Mesodermal cell (in vitro differentiated cells): Measurements from ENCODE around the gene PRR33.
A peak's percentile ranks its signal among the peaks of the same experiment; 100 is the strongest.
"Not testable (repeated sequence)": the region's sequence is repeated elsewhere in the genome, so short reads cannot be mapped to it uniquely, and the experiment has no call there.

Experiments used
- H3K27ac ChIP-seq: 2 replicates; pipeline ENCODE4 v1.7.0; 2013; ENCODE audit warnings: mild to moderate bottlenecking, low read depth, low read length, moderate library complexity; ENCODE audit not compliant: severe bottlenecking
- H3K36me3 ChIP-seq: 2 replicates; pipeline ENCODE4 v1.7.1; 2013; ENCODE audit warnings: mild to moderate bottlenecking, low read length, moderate library complexity; ENCODE audit not compliant: control insufficient read depth, insufficient read depth
- H3K4me1 ChIP-seq: one replicate; pipeline ENCODE4 v1.7.1; 2013; ENCODE audit warnings: mild to moderate bottlenecking, low read length; ENCODE audit not compliant: insufficient read depth, control insufficient read depth, poor library complexity, severe bottlenecking
- H3K4me3 ChIP-seq: 2 replicates; pipeline ENCODE4 v1.7.0; 2013; ENCODE audit warnings: low read length, control low read depth, mild to moderate bottlenecking; ENCODE audit not compliant: insufficient read depth, poor library complexity, severe bottlenecking; ENCODE audit errors: extremely low read depth
- H3K9me3 ChIP-seq: 2 replicates; pipeline ENCODE4 v1.7.1; 2013; ENCODE audit warnings: mild to moderate bottlenecking, low read length, moderate library complexity; ENCODE audit not compliant: control insufficient read depth
- WGBS, 2 experiments: methylation state at CpG; one replicate each; pipeline ENCODE4 v1.1.5; 2013; ENCODE audit warnings: missing lambda C conversion rate in 2 of 2; ENCODE audit not compliant: insufficient coverage in 2 of 2; 5-methylcytosine and 5-hydroxymethylcytosine counted together

PRR33 gene

GRCh38 chr11:1886551-1886950 is 5.1 kb downstream of the PRR33 start:
- H3K4me1 ChIP-seq, H3K9me3 ChIP-seq, H3K36me3 ChIP-seq, H3K4me3 ChIP-seq, H3K27ac ChIP-seq: not testable (repeated sequence)
- WGBS, 2 experiments, result 83 to 85% methylated on average over 7 to 12 of the region's 13 CpGs

- Histone ChIP-seq H3K27ac (no peak overlapping the region), H3K4me3 (no peak overlapping the region)
- WGBS, 2 experiments, result 83 to 92% methylated on average over 4 of the region's 5 CpGs
Measured at GRCh38 chr11:1884303-1884700, 7.4 kb downstream of the PRR33 start.

GRCh38 chr11:1883346-1884302 is 8.1 kb downstream of the PRR33 start:
- Histone ChIP-seq H3K4me3 (no peak overlapping the region), H3K9me3 (no peaks in the 10 kb centered on the region), H3K36me3 (no peaks in the 10 kb centered on the region), H3K27ac (no peak overlapping the region), H3K4me1 (peaks cover 8% of the 10 kb centered on the region)
- 87 to 88% methylated on average over 7 of the region's 14 CpGs for WGBS, 2 experiments

More at GRCh38 chr11:1884303-1884700, 7.4 kb downstream of the PRR33 start:
- H3K36me3 ChIP-seq, result no peaks in the 10 kb centered on the region
- no peaks in the 10 kb centered on the region for H3K9me3 ChIP-seq
- H3K4me1 ChIP-seq, result peaks cover 7% of the 10 kb centered on the region

GRCh38 chr11:1882265-1883238 is 9.1 kb downstream of the PRR33 start:
- H3K9me3 ChIP-seq, result no peaks in the 10 kb centered on the region
- no peak overlapping the region for H3K27ac ChIP-seq
- H3K36me3 ChIP-seq, result no peaks in the 10 kb centered on the region
- peaks cover 17% of the 10 kb centered on the region for H3K4me1 ChIP-seq
- WGBS, 2 experiments, result 38 to 44% methylated on average over 20 to 22 of the region's 23 CpGs
- no peak overlapping the region for H3K4me3 ChIP-seq

GRCh38 chr11:1881442-1882264 is 10.0 kb downstream of the PRR33 start:
- H3K4me1 ChIP-seq, result peaks cover 25% of the 10 kb centered on the region
- H3K9me3 ChIP-seq, result no peaks in the 10 kb centered on the region
- no peaks in the 10 kb centered on the region for H3K36me3 ChIP-seq
- 89 to 90% methylated on average over 30 to 39 of the region's 43 CpGs for WGBS, 2 experiments
- no peak overlapping the region for H3K27ac ChIP-seq
- H3K4me3 ChIP-seq, result no peak overlapping the region

GRCh38 chr11:1880746-1881441 is 10.8 kb downstream of the PRR33 start:
- H3K36me3 ChIP-seq, result no peaks in the 10 kb centered on the region
- no peak overlapping the region for H3K4me3 ChIP-seq
- peaks cover 33% of the 10 kb centered on the region for H3K4me1 ChIP-seq
- WGBS, 2 experiments, result 82 to 90% methylated on average over 6 to 7 of the region's 9 CpGs
- H3K27ac ChIP-seq, result peak overlapping the region; percentile 49
- H3K9me3 ChIP-seq, result no peaks in the 10 kb centered on the region

GRCh38 chr11:1879941-1880720 is 11.6 kb downstream of the PRR33 start:
- Histone ChIP-seq H3K9me3 (no peaks in the 10 kb centered on the region), H3K36me3 (no peaks in the 10 kb centered on the region), H3K4me3 (no peak overlapping the region), H3K27ac (peak overlapping the region; percentile 49), H3K4me1 (peaks cover 40% of the 10 kb centered on the region)
- WGBS, 2 experiments, result 91 to 95% methylated on average over 13 to 32 of the region's 32 CpGs

GRCh38 chr11:1879342-1879940 is 12.3 kb downstream of the PRR33 start:
- 89 to 100% methylated on average over 2 to 7 of the region's 13 CpGs for WGBS, 2 experiments
- peaks cover 46% of the 10 kb centered on the region for H3K4me1 ChIP-seq
- H3K27ac ChIP-seq, result no peak overlapping the region
- H3K9me3 ChIP-seq, result no peaks in the 10 kb centered on the region
- H3K4me3 ChIP-seq, result no peak overlapping the region
- H3K36me3 ChIP-seq, result no peaks in the 10 kb centered on the region
